ENCODE measurements around the gene PNKD.

PNKD gene

GRCh38 chr2:218329826-218330593 is 59.7 kb downstream of the PNKD start:
- no peak overlapping the region for H3K4me3 ChIP-seq (ENCODE audit: low read length)
- no peak for TF ChIP-seq CTCF (conservative IDR thresholded peaks at IDR 0.05; ENCODE audit: low read length)
- DNase-seq (ENCODE audit: low read depth), result no peak

GRCh38 chr2:218331745-218332144 is 61.4 kb downstream of the PNKD start:
- no peak for DNase-seq (ENCODE audit: low read depth)
- H3K4me3 ChIP-seq (ENCODE audit: low read length), result no peak overlapping the region
- no peak for TF ChIP-seq CTCF (conservative IDR thresholded peaks at IDR 0.05; ENCODE audit: low read length)

GRCh38 chr2:218332288-218332687 is 62.0 kb downstream of the PNKD start:
- no peak overlapping the region for H3K4me3 ChIP-seq (ENCODE audit: low read length)
- DNase-seq (ENCODE audit: low read depth), result no peak
- TF ChIP-seq CTCF (conservative IDR thresholded peaks at IDR 0.05; ENCODE audit: low read length), result no peak

- no peak for TF ChIP-seq CTCF (conservative IDR thresholded peaks at IDR 0.05; ENCODE audit: low read length)
- no peak for DNase-seq (ENCODE audit: low read depth)
- no peak overlapping the region for H3K4me3 ChIP-seq (ENCODE audit: low read length)
Measured at GRCh38 chr2:218332920-218333645, 62.8 kb downstream of the PNKD start.

GRCh38 chr2:218334531-218334930 is 64.2 kb downstream of the PNKD start:
- no peak for TF ChIP-seq CTCF (conservative IDR thresholded peaks at IDR 0.05; ENCODE audit: low read length)
- DNase-seq (ENCODE audit: low read depth), result no peak
- H3K4me3 ChIP-seq (ENCODE audit: low read length), result no peak overlapping the region

GRCh38 chr2:218340656-218341055 is 70.3 kb downstream of the PNKD start:
- TF ChIP-seq CTCF (conservative IDR thresholded peaks at IDR 0.05; ENCODE audit: low read length), result no peak
- no peak for DNase-seq (ENCODE audit: low read depth)
- no peak overlapping the region for H3K4me3 ChIP-seq (ENCODE audit: low read length)

- H3K4me3 ChIP-seq (ENCODE audit: low read length), result no peak overlapping the region
- TF ChIP-seq CTCF (conservative IDR thresholded peaks at IDR 0.05; ENCODE audit: low read length), result no peak
- DNase-seq (ENCODE audit: low read depth), result no peak
Measured at GRCh38 chr2:218341381-218341780, 71.1 kb downstream of the PNKD start.

All from AG10803 (cell line).